Thymus (tissue), 14 donors: Measurements from ENCODE around the gene ULK4. TPM values are rescaled to one million over a fixed set of nuclear protein-coding genes. Genes with fewer than 3 reads are reported as not detected.

Source experiments
- DNase-seq, 9 donors: peaks; one replicate each; pipeline ENCODE4 v3.0.0-alpha.2; 2013; ENCODE audit warnings: low spot score in 9 of 9, low read depth in 6 of 9, missing footprints in 1 of 9
- H3K27ac ChIP-seq, 2 donors: one replicate each; pipeline ENCODE4 v1.5.1; 2013; ENCODE audit warnings: control low read depth in 1 of 2, low read depth in 1 of 2, low read length in 1 of 2, mild to moderate bottlenecking in 1 of 2, moderate library complexity in 1 of 2
- H3K27me3 ChIP-seq, 2 donors: one replicate each; pipeline ENCODE4 v1.5.1; 2013; ENCODE audit warnings: low read length in 1 of 2; ENCODE audit not compliant: control insufficient read depth in 2 of 2, insufficient read depth in 1 of 2
- H3K36me3 ChIP-seq, 2 donors: one replicate each; pipeline ENCODE4 v1.5.1; 2013; ENCODE audit warnings: low read length in 1 of 2, mild to moderate bottlenecking in 1 of 2, moderate library complexity in 1 of 2; ENCODE audit not compliant: control insufficient read depth in 2 of 2, insufficient read depth in 2 of 2
- H3K4me1 ChIP-seq, 2 donors: one replicate each; pipeline ENCODE4 v1.5.1; 2013; ENCODE audit warnings: low read length in 2 of 2; ENCODE audit not compliant: control insufficient read depth in 2 of 2, insufficient read depth in 2 of 2
- H3K4me3 ChIP-seq, 2 donors: one replicate each; pipeline ENCODE4 v1.5.1; 2013; ENCODE audit warnings: low read length in 2 of 2, control low read depth in 1 of 2, mild to moderate bottlenecking in 1 of 2
- H3K9me3 ChIP-seq, 2 donors: one replicate each; pipeline ENCODE4 v1.5.1; 2013; ENCODE audit warnings: low read length in 1 of 2, mild to moderate bottlenecking in 1 of 2; ENCODE audit not compliant: control insufficient read depth in 2 of 2, insufficient read depth in 1 of 2
- WGBS: extraction: QIAGEN DNeasy Blood & Tissue Kit; methylation state at CpG from one replicate; pipeline ENCODE4 v1.1.7; 2013; 5-methylcytosine and 5-hydroxymethylcytosine counted together
- long read RNA-seq, 10 donors: transcript quantifications; one replicate each; lab custom pipeline, GENCODE V29; 2026
- polyA plus RNA-seq: library from polyadenylated mRNA; stranded (reverse); fragments of 200-250 nt; gene quantifications from one replicate; pipeline ENCODE4 v1.2.3, GENCODE V29; 2013
- total RNA-seq: library from RNA; stranded (reverse); fragments of 120-200 nt; gene quantifications from one replicate; pipeline ENCODE4 v1.2.4, GENCODE V29; 2013
- donor health status: healthy.

ULK4 gene
- 6.3 TPM for total RNA-seq
- polyA plus RNA-seq = 3.4 TPM
- long read RNA-seq, donor 1, partial matches to known transcripts = 0 of 1 reads
- long read RNA-seq, donor 1, other reads (novel, unspliced or antisense) = 0 of 1 reads
- long read RNA-seq, donor 2 = 0 reads
- long read RNA-seq, donor 3, partial matches to known transcripts = 0 of 1 reads
- long read RNA-seq, donor 3, other reads (novel, unspliced or antisense) = 0 of 1 reads
- long read RNA-seq, donor 4, partial matches to known transcripts = 0 of 1 reads
- long read RNA-seq, donor 4, other reads (novel, unspliced or antisense) = 0 of 1 reads
- long read RNA-seq, donor 5, partial matches to known transcripts = 0 of 4 reads
- long read RNA-seq, donor 5, other reads (novel, unspliced or antisense) = 0 of 4 reads
- long read RNA-seq, donor 6, partial matches to known transcripts = 0 of 2 reads
- long read RNA-seq, donor 6, other reads (novel, unspliced or antisense) = 0 of 2 reads
- long read RNA-seq, donor 7, partial matches to known transcripts = 0 of 1 reads
- long read RNA-seq, donor 7, other reads (novel, unspliced or antisense) = 0 of 1 reads
- long read RNA-seq, donor 8, partial matches to known transcripts = 5 of 5 reads
- long read RNA-seq, donor 8, other reads (novel, unspliced or antisense) = 0 of 5 reads
- long read RNA-seq, donor 9 = 0 reads
- long read RNA-seq, donor 10 = 0 reads

DNA sequence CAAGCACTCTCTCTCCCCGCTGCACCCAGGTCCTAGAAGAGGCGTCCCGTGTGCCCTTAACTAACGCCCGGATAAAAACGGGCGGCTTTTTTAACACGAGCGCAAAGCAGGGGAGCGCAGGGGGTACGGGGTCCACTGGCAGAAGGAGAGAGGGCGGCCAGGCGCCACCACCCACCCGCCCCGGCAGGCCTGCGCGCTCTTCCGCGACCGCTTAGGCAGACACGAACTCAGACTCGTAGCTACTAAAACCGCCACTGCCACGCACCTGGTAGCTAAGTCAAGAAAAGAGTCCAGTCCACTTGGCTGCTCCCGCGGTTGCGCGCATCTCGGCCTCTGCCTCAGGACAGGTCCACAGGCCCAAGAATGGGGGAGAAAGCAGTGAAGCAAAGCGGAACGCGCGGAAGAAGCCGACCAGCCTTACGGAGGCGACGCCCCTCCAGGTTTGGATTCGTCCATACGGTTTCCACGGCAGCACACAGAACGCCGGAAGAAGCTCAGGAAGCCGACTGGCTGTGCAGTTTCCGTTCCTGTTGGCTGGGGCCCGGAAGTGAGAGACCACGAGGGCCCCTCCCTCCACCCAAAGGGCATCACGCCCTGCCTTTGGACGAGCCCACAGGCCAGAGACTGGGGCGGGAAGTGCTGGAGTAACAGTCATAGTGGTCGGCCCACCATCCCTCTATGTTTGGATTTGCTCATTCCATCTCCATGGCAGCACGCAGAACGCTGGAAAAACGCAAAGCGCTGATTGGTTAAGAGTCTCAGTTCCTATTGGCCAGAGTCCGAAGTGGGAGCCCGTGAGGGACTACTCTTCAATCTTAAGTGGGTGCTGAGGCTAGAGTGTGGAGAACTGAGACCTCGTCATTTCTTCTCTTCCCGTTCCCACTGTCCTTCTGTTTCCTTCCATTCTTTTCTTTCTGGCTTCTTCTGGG lies at the start of gene ULK4:
Gene ULK4 (minus strand): TSS at position 353 of the 929 bp plus-strand sequence. CDS start 7,344 bp downstream, outside the sequence.
- H3K27ac ChIP-seq = peak within 1 kb of the TSS; percentile 57 to 88
- under 1% methylated on average over 58 of the region's 58 CpGs for WGBS
- no peaks in the 10 kb centered on the region for H3K9me3 ChIP-seq
- peak; percentile 95 to 99 (median 97) for DNase-seq
- peaks cover 9 to 14% of the 10 kb centered on the region in 2 donors for H3K4me1 ChIP-seq
- peak within 1 kb of the TSS; percentile 61 to 85 for H3K4me3 ChIP-seq
- H3K36me3 ChIP-seq = no peaks in the 10 kb centered on the region
- H3K27me3 ChIP-seq = no peaks in the 10 kb centered on the region

DNA sequence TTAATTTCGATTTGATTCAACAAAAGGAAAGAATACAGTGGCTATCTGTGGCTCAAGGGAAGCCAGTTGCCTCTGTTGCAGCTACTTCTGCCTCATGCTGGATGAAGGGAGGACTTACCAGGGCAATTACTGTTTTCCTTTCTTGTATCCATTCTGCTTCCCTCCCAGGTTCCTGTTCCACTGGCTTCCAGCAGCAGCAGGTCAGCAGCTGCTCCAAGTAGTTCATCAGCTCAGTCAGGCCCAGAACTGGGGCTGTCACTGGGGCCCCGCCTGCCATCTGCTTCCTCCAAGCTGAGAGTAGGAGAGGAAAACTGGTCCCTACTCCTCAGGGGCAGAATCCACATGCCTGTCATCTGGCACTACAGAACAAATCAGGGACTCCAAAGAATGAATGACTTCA lies 48.6 kb upstream of the ULK4 start:
- H3K4me3 ChIP-seq = no peak overlapping the region
- no peaks in the 10 kb centered on the region for H3K9me3 ChIP-seq
- no peak overlapping the region for H3K27ac ChIP-seq
- no peak for DNase-seq
- H3K36me3 ChIP-seq = no peaks in the 10 kb centered on the region
- peaks cover 7 to 21% of the 10 kb centered on the region in 2 donors for H3K4me1 ChIP-seq
- peaks cover 0 to 7% of the 10 kb centered on the region in 2 donors for H3K27me3 ChIP-seq
- WGBS = 94% methylated on average over 2 of the region's 2 CpGs

DNA sequence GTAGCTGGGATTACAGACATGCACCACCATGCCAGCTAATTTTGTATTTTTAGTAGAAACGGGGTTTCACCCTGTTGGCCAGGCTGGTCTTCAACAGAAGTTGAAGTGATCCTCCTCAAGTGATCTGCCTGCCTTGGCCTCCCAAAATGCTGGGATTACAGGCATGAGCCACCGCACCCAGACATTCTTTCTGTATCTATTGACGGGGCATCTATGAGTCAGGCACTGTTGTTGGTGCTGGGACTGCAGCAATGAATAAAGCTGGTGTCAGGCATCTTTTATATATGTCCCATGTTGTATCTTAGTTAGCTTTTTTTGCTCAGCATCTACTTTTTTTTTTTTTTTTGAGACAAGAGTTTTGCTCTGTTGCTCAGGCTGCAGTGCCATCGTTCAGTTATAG lies 47.6 kb upstream of the ULK4 start:
- no peak for DNase-seq
- no peaks in the 10 kb centered on the region for H3K9me3 ChIP-seq
- no peaks in the 10 kb centered on the region for H3K36me3 ChIP-seq
- H3K4me1 ChIP-seq = peaks cover 3 to 12% of the 10 kb centered on the region in 2 donors
- WGBS = 98% methylated on average over 4 of the region's 4 CpGs
- peaks cover 0 to 7% of the 10 kb centered on the region in 2 donors for H3K27me3 ChIP-seq
- no peak overlapping the region for H3K27ac ChIP-seq
- no peak overlapping the region for H3K4me3 ChIP-seq

DNA sequence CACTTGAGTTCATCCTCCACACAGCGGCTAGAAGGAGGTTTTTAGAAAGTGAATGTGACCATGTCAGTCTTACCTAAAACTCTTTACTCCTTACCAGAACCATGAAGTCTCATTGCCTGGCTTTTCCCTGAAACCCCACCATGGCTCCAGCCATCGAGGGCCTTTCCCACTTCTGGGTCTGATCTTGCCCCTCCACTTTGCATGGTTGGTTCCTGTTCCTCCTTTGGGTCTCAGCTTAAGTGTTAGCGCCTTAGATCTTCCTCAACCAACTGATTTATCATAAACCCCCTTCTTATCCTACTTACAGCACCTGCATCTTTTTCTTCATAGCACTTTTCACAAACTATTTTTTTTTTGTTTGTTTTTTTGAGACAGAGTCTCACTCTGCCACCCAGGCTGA lies 45.9 kb upstream of the ULK4 start:
- Histone ChIP-seq H3K9me3 (no peaks in the 10 kb centered on the region), H3K27ac (no peak overlapping the region), H3K4me1 (peaks cover 0 to 3% of the 10 kb centered on the region in 2 donors), H3K27me3 (no peaks in the 10 kb centered on the region), H3K4me3 (no peak overlapping the region), H3K36me3 (no peaks in the 10 kb centered on the region)
- WGBS = 90% methylated on average over 3 of the region's 3 CpGs
- DNase-seq = no peak

DNA sequence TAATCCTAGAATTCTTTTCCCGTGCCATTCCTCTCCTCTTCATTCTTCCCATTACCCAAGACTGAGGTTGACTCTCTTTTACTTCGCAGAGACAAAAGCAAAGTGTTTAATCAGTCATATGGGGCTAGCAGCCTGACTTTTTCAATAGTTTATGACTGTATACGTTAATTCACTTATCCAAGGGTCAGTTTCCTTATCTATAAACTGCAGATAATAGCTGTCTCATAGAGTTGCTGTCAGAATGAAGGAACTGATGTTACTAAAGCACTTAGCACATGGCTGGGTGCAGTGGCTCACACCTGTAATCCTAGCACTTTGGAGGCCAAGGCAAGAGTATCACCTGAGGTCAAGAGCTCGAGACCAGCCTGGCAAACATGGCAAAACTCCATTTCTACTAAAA lies 43.5 kb upstream of the ULK4 start:
- Histone ChIP-seq H3K36me3 (no peaks in the 10 kb centered on the region), H3K27me3 (no peaks in the 10 kb centered on the region), H3K9me3 (no peaks in the 10 kb centered on the region), H3K4me3 (no peak overlapping the region), H3K27ac (no peak overlapping the region), H3K4me1 (no peaks in the 10 kb centered on the region)
- DNase-seq = no peak
- WGBS = 97% methylated on average over 4 of the region's 4 CpGs

DNA sequence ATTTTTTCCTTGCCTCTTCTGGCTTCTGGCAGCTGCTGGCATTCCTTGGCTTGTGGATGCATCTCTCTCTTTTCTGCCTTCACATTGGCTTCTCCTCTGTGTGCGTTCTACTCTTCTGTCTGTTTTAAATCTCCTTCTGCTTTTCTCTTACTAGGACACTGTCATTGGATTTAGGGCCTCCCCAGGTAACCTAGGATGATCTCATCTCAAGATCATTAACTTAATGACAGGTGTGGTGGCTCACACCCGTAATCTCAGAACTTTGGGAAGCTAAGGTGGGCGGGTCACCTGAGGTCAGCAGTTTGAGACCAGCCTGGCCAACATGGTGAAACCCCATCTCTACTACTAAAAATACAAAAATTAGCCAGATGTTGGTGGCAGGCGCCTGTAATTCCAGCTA lies 40.9 kb upstream of the ULK4 start:
- Histone ChIP-seq H3K4me1 (no peaks in the 10 kb centered on the region), H3K36me3 (no peaks in the 10 kb centered on the region), H3K27ac (no peak overlapping the region), H3K4me3 (no peak overlapping the region), H3K9me3 (no peaks in the 10 kb centered on the region), H3K27me3 (no peaks in the 10 kb centered on the region)
- DNase-seq = no peak
- WGBS = 98% methylated on average over 4 of the region's 4 CpGs

DNA sequence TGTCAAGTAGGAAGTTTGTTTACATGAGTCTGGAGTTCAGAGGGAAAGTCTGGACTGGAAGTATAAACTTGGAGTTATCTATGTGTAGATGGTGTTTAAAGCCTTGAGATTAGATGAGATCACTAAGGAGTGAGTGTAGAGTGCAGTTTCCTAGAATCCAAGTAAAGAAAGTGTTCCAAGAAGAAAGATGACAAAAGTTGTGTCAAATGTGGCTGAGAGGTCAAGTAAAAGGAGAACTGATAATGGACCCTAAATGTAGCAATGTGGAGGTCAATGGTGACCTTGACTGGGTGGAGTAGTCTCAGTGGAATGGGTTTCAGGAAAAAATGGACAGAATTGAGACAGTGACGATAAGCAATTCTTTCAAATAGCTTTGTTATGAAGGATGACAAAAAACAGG lies 39.9 kb upstream of the ULK4 start:
- 100% methylated on average over 1 of the region's 1 CpG for WGBS
- H3K4me1 ChIP-seq = no peaks in the 10 kb centered on the region
- H3K27me3 ChIP-seq = no peaks in the 10 kb centered on the region
- no peak overlapping the region for H3K4me3 ChIP-seq
- DNase-seq = no peak
- H3K9me3 ChIP-seq = no peaks in the 10 kb centered on the region
- H3K36me3 ChIP-seq = no peaks in the 10 kb centered on the region
- H3K27ac ChIP-seq = no peak overlapping the region

DNA sequence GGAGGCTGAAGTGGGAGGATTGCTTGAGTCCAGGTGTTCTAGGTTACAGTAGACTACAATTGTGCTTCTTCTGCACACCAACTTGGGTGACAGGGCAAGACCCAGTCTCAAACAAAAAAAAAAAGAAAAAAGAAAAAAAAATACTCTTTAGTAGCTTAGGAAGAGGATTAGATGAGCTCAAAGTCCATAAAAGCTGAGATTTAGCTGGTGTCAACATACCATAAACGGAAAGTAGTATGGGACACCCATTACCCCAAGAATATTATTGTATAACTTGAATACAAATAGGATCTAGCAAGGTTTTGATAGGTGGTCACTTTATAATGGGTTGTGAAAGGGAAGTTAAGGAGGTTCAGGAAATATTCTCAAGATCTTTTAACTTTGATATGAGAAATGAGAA lies 38.0 kb upstream of the ULK4 start:
- Histone ChIP-seq H3K4me1 (no peaks in the 10 kb centered on the region), H3K27ac (no peak overlapping the region), H3K36me3 (no peaks in the 10 kb centered on the region), H3K4me3 (no peak overlapping the region), H3K9me3 (no peaks in the 10 kb centered on the region), H3K27me3 (no peaks in the 10 kb centered on the region)
- DNase-seq = no peak
- 99% methylated on average over 1 of the region's 1 CpG for WGBS
